ENCODE results near the gene COX7C.

The COX7C gene

DNA sequence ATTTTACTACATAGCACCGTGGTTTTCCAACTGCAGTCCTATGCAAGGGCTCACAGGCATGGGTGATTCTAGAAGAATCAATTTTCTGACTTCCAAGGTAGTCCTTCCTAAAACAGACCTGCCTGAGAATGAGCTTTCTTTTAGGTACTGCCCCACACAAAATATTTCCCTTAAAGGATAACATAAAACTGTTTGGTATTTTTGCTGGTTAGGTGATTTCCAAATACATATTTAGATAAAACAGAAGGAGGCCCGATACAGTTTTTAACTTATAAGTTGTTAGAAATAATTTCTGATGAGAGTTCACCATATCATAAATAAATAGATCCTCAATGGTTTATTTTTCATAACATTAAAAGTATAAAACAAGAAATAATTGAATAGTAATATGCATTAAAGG lies 46.4 kb downstream of the COX7C start:
- no peak for DNase-seq (ENCODE audit: low read depth in 2 of 2)

- DNase-seq (ENCODE audit: low read depth in 2 of 2), result peak; percentile 0 to 1
Measured at GRCh38 chr5:86665984-86666760, 48.4 kb downstream of the COX7C start.

- DNase-seq (ENCODE audit: low read depth in 2 of 2), result no peak
Measured at GRCh38 chr5:86666981-86667380, 49.2 kb downstream of the COX7C start.
